H1 (cell line): ENCODE measurements around the gene TANC1. TPM values are rescaled to one million over a fixed set of nuclear protein-coding genes. Genes with fewer than 3 reads are reported as not detected.

Experiments used
- CTCF ChIA-PET: fragments of 300-600 bp; sonication (Branson Sonifier 250); formaldehyde crosslinking; loops from one replicate; lab custom pipeline; 2021; ENCODE audit not compliant: partially characterized antibody; lab: Charles Lee
- POLR2A ChIA-PET: fragments of 300-600 bp; sonication (Branson Sonifier 250); formaldehyde crosslinking; loops from one replicate; lab custom pipeline; 2021; ENCODE audit warnings: inconsistent platforms; ENCODE audit not compliant: partially characterized antibody; lab: Charles Lee
- DNase-seq, 2 experiments: peaks; one replicate each; pipeline versions ENCODE4 v3.0.0 to v3.0.0-alpha.2; 2010 to 2022; ENCODE audit warnings: low spot score in 2 of 2, low read depth in 1 of 2, mixed read lengths in 1 of 2
- FAIRE-seq: peaks from 2 replicates; lab custom pipeline; 2011; peaks lifted over from hg19 to GRCh38; lab: Jason Lieb, UNC
- H2AFZ ChIP-seq: 2 replicates; pipeline ENCODE4 v1.8.1; 2012; ENCODE audit warnings: low read length, inconsistent platforms
- H2AK5ac ChIP-seq: 2 replicates; pipeline ENCODE4 v1.6.1; 2013; ENCODE audit warnings: low read depth, low read length
- H2BK120ac ChIP-seq: replicated peaks from 2 replicates; pipeline ENCODE3; 2013; ENCODE audit warnings: low read depth, low read length, inconsistent platforms
- H2BK12ac ChIP-seq: 2 replicates; pipeline ENCODE4 v1.6.1; 2013; ENCODE audit warnings: low read depth, low read length
- H2BK15ac ChIP-seq: 2 replicates; pipeline ENCODE4 v1.6.1; 2013; ENCODE audit warnings: low read length
- H2BK20ac ChIP-seq: 2 replicates; pipeline ENCODE4 v1.6.1; 2013; ENCODE audit warnings: low read length
- H2BK5ac ChIP-seq: 2 replicates; pipeline ENCODE4 v1.6.1; 2013; ENCODE audit warnings: low read depth, low read length
- H3K14ac ChIP-seq: 2 replicates; pipeline ENCODE4 v1.6.1; 2013; ENCODE audit warnings: inconsistent platforms; ENCODE audit not compliant: insufficient read length
- H3K18ac ChIP-seq: 2 replicates; pipeline ENCODE4 v1.6.1; 2013; ENCODE audit warnings: low read length; ENCODE audit errors: extremely low read depth
- H3K23ac ChIP-seq: 2 replicates; pipeline ENCODE4 v1.6.1; 2013; ENCODE audit warnings: inconsistent platforms; ENCODE audit not compliant: insufficient read length
- H3K23me2 ChIP-seq: 2 replicates; pipeline ENCODE4 v1.6.1; 2013; ENCODE audit warnings: low read depth, low read length
- H3K27ac ChIP-seq: 2 replicates; pipeline ENCODE4 v1.6.1; 2011; ENCODE audit warnings: low read depth, low read length, inconsistent platforms
- H3K27me3 ChIP-seq, 4 experiments: replicated peaks in 1 of 4; 1 replicate in 1 of 4; 2 replicates in 3 of 4; pipeline versions ENCODE4 v1.6.1 to v1.8.1; 2011 to 2013; ENCODE audit warnings: low read length in 3 of 4, mild to moderate bottlenecking in 3 of 4, inconsistent platforms in 2 of 4, mixed read lengths in 2 of 4, moderate library complexity in 1 of 4; ENCODE audit not compliant: control insufficient read depth in 3 of 4, insufficient read depth in 3 of 4; ENCODE audit errors: extremely low read depth in 1 of 4
- H3K36me3 ChIP-seq, 4 experiments: 2 replicates each; pipeline versions ENCODE4 v1.6.1 to v1.8.1; 2011 to 2013; ENCODE audit warnings: mild to moderate bottlenecking in 4 of 4, low read length in 3 of 4, moderate library complexity in 2 of 4, control low read depth in 1 of 4, inconsistent platforms in 1 of 4; ENCODE audit not compliant: insufficient read depth in 4 of 4, control insufficient read depth in 2 of 4
- H3K4ac ChIP-seq: replicated peaks from 2 replicates; pipeline ENCODE3; 2013; ENCODE audit warnings: low read length, low read depth, mixed read lengths, inconsistent platforms; ENCODE audit not compliant: insufficient read length
- H3K4me1 ChIP-seq, 4 experiments: replicated peaks in 1 of 4; 1 replicate in 1 of 4; 2 replicates in 3 of 4; pipeline versions ENCODE4 v1.6.1 to v1.8.1; 2011 to 2013; ENCODE audit warnings: low read length in 3 of 4, inconsistent platforms in 2 of 4, mixed read lengths in 1 of 4; ENCODE audit not compliant: insufficient read depth in 4 of 4, control insufficient read depth in 3 of 4
- H3K4me2 ChIP-seq, 2 experiments: 2 replicates each; pipeline versions ENCODE4 v1.6.1 to v1.8.1; 2011 to 2013; ENCODE audit warnings: low read depth in 2 of 2, low read length in 2 of 2, control low read depth in 1 of 2, inconsistent platforms in 1 of 2, mild to moderate bottlenecking in 1 of 2; ENCODE audit not compliant: insufficient read depth in 1 of 2
- H3K4me3 ChIP-seq, 4 experiments: fragments of 200-600, 300-600 bp in 1 of 4; sonication (generic), shearing (Covaris generic), sonication (Bioruptor Twin) in 1 of 4; 2 replicates each; pipeline versions ENCODE4 v1.5.1 to v1.8.1; 2011 to 2016; ENCODE audit warnings: low read length in 4 of 4, low read depth in 3 of 4, control low read depth in 2 of 4, inconsistent platforms in 2 of 4, mild to moderate bottlenecking in 2 of 4, mixed read lengths in 1 of 4, moderate library complexity in 1 of 4; ENCODE audit not compliant: insufficient read depth in 2 of 4; ENCODE audit errors: extremely low read depth in 1 of 4
- H3K56ac ChIP-seq: replicated peaks from 2 replicates; pipeline ENCODE3; 2013; ENCODE audit warnings: low read depth, mild to moderate bottlenecking, mixed read lengths, low read length, inconsistent platforms; ENCODE audit not compliant: insufficient read length
- H3K79me1 ChIP-seq: 2 replicates; pipeline ENCODE4 v1.6.1; 2013; ENCODE audit warnings: low read depth, low read length, control low read depth
- H3K79me2 ChIP-seq, 2 experiments: 2 replicates each; pipeline versions ENCODE4 v1.6.1 to v1.8.1; 2012 to 2013; ENCODE audit warnings: low read length in 2 of 2, mild to moderate bottlenecking in 2 of 2, inconsistent platforms in 1 of 2; ENCODE audit not compliant: insufficient read depth in 2 of 2, control insufficient read depth in 1 of 2
- H3K9ac ChIP-seq, 4 experiments: replicated peaks in 1 of 4; 1 replicate in 1 of 4; 2 replicates in 3 of 4; pipeline versions ENCODE4 v1.6.1 to v1.8.1; 2011 to 2013; ENCODE audit warnings: low read depth in 3 of 4, low read length in 3 of 4, control low read depth in 2 of 4, mild to moderate bottlenecking in 2 of 4, moderate library complexity in 2 of 4, inconsistent platforms in 1 of 4; ENCODE audit errors: extremely low read depth in 1 of 4
- H3K9me3 ChIP-seq, 2 experiments: 2 replicates each; pipeline versions ENCODE4 v1.6.1 to v1.8.1; 2012 to 2013; ENCODE audit warnings: mild to moderate bottlenecking in 2 of 2, moderate library complexity in 2 of 2, control low read depth in 1 of 2, inconsistent platforms in 1 of 2, low read depth in 1 of 2, low read length in 1 of 2, mixed read lengths in 1 of 2; ENCODE audit not compliant: insufficient read depth in 2 of 2
- H4K20me1 ChIP-seq, 2 experiments: replicated peaks in 1 of 2; 2 replicates each; pipeline versions ENCODE3 to v1.8.1; 2011 to 2013; ENCODE audit warnings: inconsistent platforms in 2 of 2, low read length in 2 of 2, mild to moderate bottlenecking in 1 of 2; ENCODE audit not compliant: insufficient read depth in 2 of 2, control insufficient read depth in 1 of 2
- H4K5ac ChIP-seq: 2 replicates; pipeline ENCODE4 v1.6.1; 2013; ENCODE audit warnings: low read length, low read depth, mixed read lengths, inconsistent platforms; ENCODE audit not compliant: insufficient read length
- H4K8ac ChIP-seq: 2 replicates; pipeline ENCODE4 v1.8.0; 2013; ENCODE audit warnings: mild to moderate bottlenecking, moderate library complexity, low read length, inconsistent platforms; ENCODE audit not compliant: insufficient read depth; ENCODE audit errors: extremely low read depth
- H4K91ac ChIP-seq: replicated peaks from 2 replicates; pipeline ENCODE3; 2013; ENCODE audit warnings: low read length, mixed read lengths, inconsistent platforms; ENCODE audit not compliant: insufficient read length
- CHD2 ChIP-seq: IDR thresholded peaks from 2 replicates; pipeline ENCODE4 v1.6.1; 2012; ENCODE audit warnings: low read length, improper control_type of control experiment
- RFX5 ChIP-seq: IDR thresholded peaks from 2 replicates; pipeline ENCODE4 v1.6.1; 2011; ENCODE audit warnings: low read depth, low read length, improper control_type of control experiment, borderline replicate concordance
- RXRA ChIP-seq: IDR thresholded peaks from 2 replicates; pipeline ENCODE4 v1.6.1; 2011; ENCODE audit warnings: low read depth, mild to moderate bottlenecking, low read length, moderate library complexity; ENCODE audit not compliant: insufficient read depth
- TAF1 ChIP-seq: IDR thresholded peaks from 2 replicates; pipeline ENCODE4 v1.6.1; 2011; ENCODE audit warnings: mild to moderate bottlenecking, low read depth, low read length
- WGBS, 2 experiments: shearing (Covaris generic) in 1 of 2; methylation state at CpG; one replicate each; pipeline versions ENCODE4 v1.1.6 to v1.1.7; 2013 to 2015; ENCODE audit warnings: low lambda C conversion rate in 2 of 2, mixed read lengths in 2 of 2, inconsistent platforms in 1 of 2, low coverage in 1 of 2, missing lambda C conversion rate in 1 of 2; ENCODE audit not compliant: insufficient replicate concordance in 2 of 2, insufficient coverage in 1 of 2, insufficient read length in 1 of 2; ENCODE audit errors: extremely low coverage in 1 of 2, missing lambda C conversion rate in 1 of 2; 5-methylcytosine and 5-hydroxymethylcytosine counted together
- polyA plus RNA-seq, 7 experiments: library from polyadenylated mRNA; depleted of rRNA in 3 of 7; stranded (reverse) in 5 of 7; unstranded in 2 of 7; fragments of >200 nt in 5 of 7; fragments of 200-250 nt in 2 of 7; gene quantifications; 1 replicate in 5 of 7; 2 replicates in 1 of 7; 4 replicates in 1 of 7; pipeline versions ENCODE4 v1.2.1 to v1.2.3, GENCODE V29; 2011 to 2013; ENCODE audit warnings: missing spikeins in 2 of 7, mixed read lengths in 2 of 7
- total RNA-seq: library from RNA; stranded (reverse); fragmentation: NEBNext Ultra II Directional; extraction: Animal tissue kit (Norgen Biotek cat#: 25700); gene quantifications from 2 replicates; pipeline ENCODE4 v1.2.1, GENCODE V29; 2021

TANC1 gene
- total and polyA plus RNA-seq, 2 of the 8 experiments (the other 6 are each of a cell fraction or from before 2014, with no cell fraction given): 4.1 to 7.6 TPM

GRCh38 chr2:159032580-159032979 lies 64.1 kb downstream of the TANC1 start:
- Histone ChIP-seq H2AK5ac (no peak overlapping the region), H4K5ac (no peak overlapping the region), H3K4me3 (no peak overlapping the region), H2BK12ac (no peak overlapping the region), H3K36me3 (no peaks in the 10 kb centered on the region), H3K4me1 (peaks cover 2 to 13% (median 8%) of the 10 kb centered on the region in 4 experiments), H3K4me2 (no peak overlapping the region), H3K56ac (no peak overlapping the region), H2BK5ac (no peak overlapping the region), H2BK15ac (no peak overlapping the region), H3K4ac (no peak overlapping the region), H4K8ac (no peak overlapping the region), H2BK120ac (no peak overlapping the region), H2AFZ (no peak overlapping the region), H3K9ac (no peak overlapping the region), H4K20me1 (no peaks in the 10 kb centered on the region), H3K27me3 (no peaks in the 10 kb centered on the region), H2BK20ac (no peak overlapping the region), H3K79me1 (no peaks in the 10 kb centered on the region), H3K23me2 (no peaks in the 10 kb centered on the region; the same call in 1 of the 2 replicates), H3K14ac (no peak overlapping the region), H3K18ac (no peak overlapping the region), H3K23ac (no peak overlapping the region), H4K91ac (no peak overlapping the region), H3K79me2 (no peaks in the 10 kb centered on the region), H3K9me3 (no peaks in the 10 kb centered on the region), H3K27ac (no peak overlapping the region)
- FAIRE-seq (no peak), DNase-seq (no peak)
- CTCF ChIA-PET: interaction anchor here (0.6 to 2.5 kb wide), 3 partner anchors 36 to 131 kb away, joined by 3 to 7 read pairs (median 6); no protein-coding TSS in a partner anchor
- no peak for TF ChIP-seq CHD2
- TF ChIP-seq TAF1: no peak
- no peak for TF ChIP-seq RFX5
- TF ChIP-seq RXRA: no peak
- WGBS, 2 experiments: 87% methylated on average over 2 of the region's 2 CpGs; no CpG with 5 or more reads in 1 of the 2 experiments
- POLR2A ChIA-PET: interaction anchor here (1.1 kb wide), 1 partner anchor 18 kb away, joined by 3 read pairs; no protein-coding TSS in a partner anchor
